CD8-positive, alpha-beta memory T cell (primary cell): ENCODE data around the gene CSPG4. TPM values are rescaled to one million over a fixed set of nuclear protein-coding genes. Genes with fewer than 3 reads are reported as not detected.
"Not testable (repeated sequence)": the region's sequence is repeated elsewhere in the genome, so short reads cannot be mapped to it uniquely, and the experiment has no call there.

Source experiments
- CTCF ChIA-PET: fragments of 350-600 bp; sonication (Branson Sonifier 250); formaldehyde crosslinking; loops from one replicate; lab custom pipeline; 2021; ENCODE audit warnings: antibody characterized with exemption; lab: Charles Lee
- POLR2A ChIA-PET: fragments of 350-600 bp; sonication (Branson Sonifier 250); formaldehyde crosslinking; loops from one replicate; lab custom pipeline; 2021; ENCODE audit warnings: antibody characterized with exemption; lab: Charles Lee
- DNase-seq, 5 donors: peaks; one replicate each; pipeline versions ENCODE4 v3.0.0 to v3.0.0-alpha.2; 2020 to 2022; ENCODE audit warnings: mixed read lengths in 1 of 5
- H3K27ac ChIP-seq: one replicate; pipeline ENCODE4 v1.7.0; 2013; ENCODE audit warnings: low read depth, mild to moderate bottlenecking, low read length, moderate library complexity
- H3K27me3 ChIP-seq: 2 replicates; pipeline ENCODE4 v1.7.0; 2013; ENCODE audit warnings: low read length, mild to moderate bottlenecking; ENCODE audit not compliant: insufficient read depth, poor library complexity, severe bottlenecking
- H3K36me3 ChIP-seq: 2 replicates; pipeline ENCODE4 v1.7.0; 2013; ENCODE audit warnings: mild to moderate bottlenecking, low read length, moderate library complexity; ENCODE audit not compliant: insufficient read depth
- H3K4me1 ChIP-seq: 2 replicates; pipeline ENCODE4 v1.7.0; 2013; ENCODE audit warnings: mild to moderate bottlenecking, low read length, moderate library complexity; ENCODE audit not compliant: insufficient read depth
- H3K4me3 ChIP-seq: 2 replicates; pipeline ENCODE4 v1.7.0; 2013; ENCODE audit warnings: mild to moderate bottlenecking, low read length
- H3K9me3 ChIP-seq: 2 replicates; pipeline ENCODE4 v1.7.0; 2013; ENCODE audit warnings: mild to moderate bottlenecking, low read length
- H3K27ac Mint-ChIP-seq, 8 donors: one replicate each; pipeline ENCODE4 v1.8.0; 2020 to 2021; ENCODE audit warnings: mixed read lengths in 8 of 8, mild to moderate bottlenecking in 6 of 8, inconsistent platforms in 3 of 8, moderate library complexity in 3 of 8
- H3K27me3 Mint-ChIP-seq, 2 donors: one replicate each; pipeline ENCODE4 v1.8.0; 2020 to 2021; ENCODE audit warnings: mixed read lengths in 2 of 2, mild to moderate bottlenecking in 1 of 2, moderate library complexity in 1 of 2
- H3K36me3 Mint-ChIP-seq, 3 donors: one replicate each; pipeline ENCODE4 v1.8.0; 2020 to 2021; ENCODE audit warnings: mixed read lengths in 3 of 3, inconsistent platforms in 1 of 3, mild to moderate bottlenecking in 1 of 3
- H3K4me1 Mint-ChIP-seq, 3 donors: one replicate each; pipeline ENCODE4 v1.8.0; 2020 to 2021; ENCODE audit warnings: mixed read lengths in 3 of 3, inconsistent platforms in 1 of 3, mild to moderate bottlenecking in 1 of 3
- H3K4me3 Mint-ChIP-seq, 7 donors: one replicate each; pipeline ENCODE4 v1.8.0; 2020 to 2021; ENCODE audit warnings: mixed read lengths in 7 of 7, mild to moderate bottlenecking in 6 of 7, moderate library complexity in 4 of 7, inconsistent platforms in 2 of 7
- H3K9me3 Mint-ChIP-seq, 5 donors: one replicate each; pipeline ENCODE4 v1.8.0; 2020 to 2022; ENCODE audit warnings: mixed read lengths in 5 of 5, mild to moderate bottlenecking in 3 of 5, moderate library complexity in 2 of 5, inconsistent platforms in 1 of 5
- polyA plus RNA-seq: library from polyadenylated mRNA; unstranded; fragments of 300-500 nt; fragmentation: Illumina TruSeq; gene quantifications from one replicate; pipeline ENCODE4 v1.2.3, GENCODE V29; 2021
- total RNA-seq, 2 experiments: library from RNA; stranded (reverse); gene quantifications; one replicate each; pipeline ENCODE4 v1.2.3, GENCODE V29; 2021

CSPG4 gene
- total and polyA plus RNA-seq, 3 experiments from 2014 or later = not detected

- ChIA-PET CTCF (no interaction called here), POLR2A (no interaction called here)
- H3K4me3 ChIP-seq = no peak overlapping the region
- Mint-ChIP-seq H3K36me3 (no peaks in the 10 kb centered on the region), H3K27ac (no peak overlapping the region), H3K4me1 (peaks cover 0 to 2% (median 0%) of the 10 kb centered on the region in 3 donors), H3K9me3 (no peaks in the 10 kb centered on the region), H3K4me3 (no peak overlapping the region), H3K27me3 (peaks cover 11 to 33% of the 10 kb centered on the region in 2 donors)
- no peaks in the 10 kb centered on the region for H3K9me3 ChIP-seq
- no peaks in the 10 kb centered on the region for H3K27me3 ChIP-seq
- DNase-seq = no peak
- no peaks in the 10 kb centered on the region for H3K36me3 ChIP-seq
- no peak overlapping the region for H3K27ac ChIP-seq
- no peaks in the 10 kb centered on the region for H3K4me1 ChIP-seq
Measured at GRCh38 chr15:75718328-75718727, 5.7 kb upstream of the CSPG4 start.

DNA sequence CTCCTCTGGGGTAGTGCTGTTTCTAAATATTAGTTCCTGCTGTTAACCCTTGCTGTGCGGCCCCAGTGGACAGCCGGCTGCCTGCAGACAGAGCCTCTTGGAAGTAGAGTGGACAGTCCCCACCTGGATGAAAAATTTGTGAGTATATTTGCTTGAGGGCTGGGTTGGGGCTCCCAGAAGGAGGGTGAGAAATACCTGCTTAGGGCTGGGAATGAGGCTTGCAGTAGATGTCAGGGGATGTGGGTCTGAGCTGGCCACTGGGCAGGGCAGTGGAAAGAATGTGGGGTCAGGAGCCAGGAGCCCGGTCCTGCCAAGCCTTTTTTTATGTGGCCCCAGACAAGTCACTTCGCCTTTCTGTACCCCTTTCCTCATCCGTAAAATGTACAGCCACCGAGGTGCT, 4.4 kb upstream of the CSPG4 start:
- DNase-seq, H3K4me3 Mint-ChIP-seq, H3K9me3 ChIP-seq, H3K27ac Mint-ChIP-seq, CTCF ChIA-PET, POLR2A ChIA-PET, H3K4me1 Mint-ChIP-seq, H3K4me3 ChIP-seq, H3K36me3 ChIP-seq, H3K27me3 ChIP-seq, H3K27ac ChIP-seq, H3K4me1 ChIP-seq, H3K9me3 Mint-ChIP-seq, H3K36me3 Mint-ChIP-seq: not testable (repeated sequence)
- peaks cover 9 to 34% of the 10 kb centered on the region in 2 donors for H3K27me3 Mint-ChIP-seq

DNA sequence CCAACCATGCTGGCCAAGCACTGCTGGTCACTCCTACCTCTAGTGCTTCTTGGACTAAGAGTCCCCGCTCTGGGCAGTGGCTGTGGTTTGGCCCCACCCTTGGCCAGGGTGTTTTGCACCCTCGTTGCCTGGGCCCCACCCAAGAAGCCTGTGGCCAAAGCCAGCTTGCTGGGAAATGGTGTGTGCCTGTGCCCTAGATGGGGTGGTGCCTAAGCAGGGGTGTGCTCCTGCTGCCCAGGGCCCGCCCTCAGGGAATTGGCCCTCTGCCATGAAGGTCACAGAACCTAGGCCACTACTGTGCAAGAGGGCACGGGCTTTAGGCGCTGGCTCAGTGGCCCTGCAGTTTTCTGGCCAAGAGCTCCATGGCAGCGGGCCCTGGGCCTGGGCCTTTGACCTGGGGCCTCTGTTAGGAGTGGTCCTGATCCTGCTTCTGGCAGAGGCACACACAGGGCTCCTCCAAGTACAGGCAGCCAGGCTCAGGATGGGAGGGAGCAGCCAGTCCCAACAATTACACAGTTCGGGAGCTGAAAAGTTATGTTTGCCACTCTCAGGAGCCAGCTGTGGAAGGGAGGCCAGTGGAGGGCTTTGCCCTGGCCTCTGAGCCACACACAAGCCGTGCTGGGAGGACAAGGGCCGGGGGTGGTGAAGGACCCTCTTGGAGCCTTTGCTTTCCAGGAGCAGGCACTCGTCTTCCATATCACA, 3.8 kb upstream of the CSPG4 start:
- H3K9me3 Mint-ChIP-seq, POLR2A ChIA-PET, H3K4me1 ChIP-seq, H3K36me3 Mint-ChIP-seq, H3K27ac Mint-ChIP-seq, H3K4me3 Mint-ChIP-seq, H3K27ac ChIP-seq, H3K4me3 ChIP-seq, H3K4me1 Mint-ChIP-seq, H3K9me3 ChIP-seq, H3K36me3 ChIP-seq, H3K27me3 ChIP-seq, DNase-seq, CTCF ChIA-PET: not testable (repeated sequence)
- H3K27me3 Mint-ChIP-seq = peaks cover 9 to 32% of the 10 kb centered on the region in 2 donors

- H3K9me3 Mint-ChIP-seq = not testable (repeated sequence)
Measured at GRCh38 chr15:75715312-75715832, 2.7 kb upstream of the CSPG4 start.

DNA sequence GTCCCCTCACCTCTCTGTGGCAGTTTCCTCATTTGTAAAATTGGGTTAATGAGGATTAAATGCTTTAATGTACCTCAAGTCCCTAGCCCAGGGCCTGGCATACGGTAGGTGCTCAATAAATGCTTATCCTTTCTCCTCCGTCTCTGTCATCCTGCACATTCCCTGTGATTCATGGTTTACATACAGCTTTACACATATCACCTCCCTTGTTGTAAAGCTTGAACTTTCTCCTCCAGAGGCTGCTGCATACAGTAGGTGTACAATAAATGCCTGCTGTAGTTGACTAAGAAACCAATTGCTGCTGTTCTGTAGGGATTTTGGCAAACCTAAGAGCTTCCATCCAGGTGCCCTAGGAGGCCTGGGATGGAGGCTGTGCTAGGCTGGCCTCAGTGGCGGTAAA, 1.5 kb upstream of the CSPG4 start:
- ChIA-PET POLR2A (no interaction called here), CTCF (no interaction called here)
- DNase-seq = no peak
- no peaks in the 10 kb centered on the region for H3K9me3 Mint-ChIP-seq
- Histone ChIP-seq H3K9me3 (no peaks in the 10 kb centered on the region), H3K36me3 (no peaks in the 10 kb centered on the region), H3K4me3 (no peak overlapping the region), H3K4me1 (no peaks in the 10 kb centered on the region), H3K27ac (no peak overlapping the region), H3K27me3 (no peaks in the 10 kb centered on the region)
- H3K27ac Mint-ChIP-seq = no peak overlapping the region
- H3K4me1 Mint-ChIP-seq = no peaks in the 10 kb centered on the region
- peaks cover 8 to 25% of the 10 kb centered on the region in 2 donors for H3K27me3 Mint-ChIP-seq
- no peaks in the 10 kb centered on the region for H3K36me3 Mint-ChIP-seq
- no peak overlapping the region for H3K4me3 Mint-ChIP-seq

More at GRCh38 chr15:75715312-75715832, 2.7 kb upstream of the CSPG4 start:
- H3K27ac ChIP-seq, H3K36me3 ChIP-seq, H3K27ac Mint-ChIP-seq, H3K27me3 ChIP-seq, H3K36me3 Mint-ChIP-seq, H3K4me3 Mint-ChIP-seq, POLR2A ChIA-PET, H3K9me3 ChIP-seq, H3K4me1 Mint-ChIP-seq, H3K4me3 ChIP-seq, CTCF ChIA-PET, H3K4me1 ChIP-seq, DNase-seq: not testable (repeated sequence)
- H3K27me3 Mint-ChIP-seq = peaks cover 8 to 25% of the 10 kb centered on the region in 2 donors

GRCh38 chr15:75713338-75713895, 769 bp upstream of the CSPG4 start:
- H3K4me3 ChIP-seq = no peak overlapping the region

GRCh38 chr15:75711495-75711894, 1.2 kb downstream of the CSPG4 start:
- H3K9me3 Mint-ChIP-seq, H3K4me3 Mint-ChIP-seq, H3K27ac ChIP-seq, H3K9me3 ChIP-seq, H3K27me3 ChIP-seq, H3K4me1 Mint-ChIP-seq, H3K4me1 ChIP-seq, POLR2A ChIA-PET, H3K36me3 Mint-ChIP-seq, H3K27ac Mint-ChIP-seq, DNase-seq, H3K4me3 ChIP-seq, CTCF ChIA-PET, H3K36me3 ChIP-seq: not testable (repeated sequence)
- peaks cover 9 to 18% of the 10 kb centered on the region in 2 donors for H3K27me3 Mint-ChIP-seq

More at GRCh38 chr15:75713338-75713895, 769 bp upstream of the CSPG4 start:
- no peak overlapping the region for H3K27ac Mint-ChIP-seq
- H3K36me3 Mint-ChIP-seq = no peaks in the 10 kb centered on the region
- Histone ChIP-seq H3K9me3 (no peaks in the 10 kb centered on the region), H3K27ac (no peak overlapping the region), H3K4me1 (no peaks in the 10 kb centered on the region), H3K36me3 (no peaks in the 10 kb centered on the region), H3K27me3 (no peaks in the 10 kb centered on the region)
- no peak overlapping the region for H3K4me3 Mint-ChIP-seq
- CTCF ChIA-PET = no interaction called here
- H3K4me1 Mint-ChIP-seq = no peaks in the 10 kb centered on the region
- POLR2A ChIA-PET = no interaction called here
- peaks cover 8 to 19% of the 10 kb centered on the region in 2 donors for H3K27me3 Mint-ChIP-seq
- no peak for DNase-seq
- no peaks in the 10 kb centered on the region for H3K9me3 Mint-ChIP-seq

- H3K27ac Mint-ChIP-seq, H3K36me3 Mint-ChIP-seq, POLR2A ChIA-PET, H3K9me3 ChIP-seq, H3K36me3 ChIP-seq, H3K27me3 ChIP-seq, H3K4me1 Mint-ChIP-seq, CTCF ChIA-PET, H3K27ac ChIP-seq, H3K9me3 Mint-ChIP-seq, H3K4me3 Mint-ChIP-seq, H3K4me1 ChIP-seq, DNase-seq, H3K4me3 ChIP-seq: not testable (repeated sequence)
- H3K27me3 Mint-ChIP-seq = peaks cover 9 to 18% of the 10 kb centered on the region in 2 donors
Measured at GRCh38 chr15:75710874-75711273, 1.8 kb downstream of the CSPG4 start.
